Hepatocyte (in vitro differentiated cells): ENCODE data around the gene ANAPC2.

Experiments
- CTCF ChIP-seq: fragments of 200-600 bp; sonication (generic); IDR thresholded peaks from 2 replicates; pipeline ENCODE4 v1.5.1; 2016; ENCODE audit warnings: antibody characterized with exemption, mild to moderate bottlenecking; ENCODE audit not compliant: poor library complexity
- EZH2 ChIP-seq: fragments of 200-600 bp; sonication (generic); IDR thresholded peaks from 2 replicates; pipeline ENCODE4 v1.6.1; 2016; ENCODE audit warnings: antibody characterized with exemption, mild to moderate bottlenecking, borderline replicate concordance

- TF ChIP-seq CTCF (no peak), EZH2 (no peak)
Observed at GRCh38 chr9:137204731-137205125, 16.4 kb upstream of the ANAPC2 start.
